NCI-H1417 (cell line): ENCODE measurements around the gene SORCS2.

ENCODE experiments used
- DNase-seq, 3 experiments: peaks; one replicate each; lab custom pipeline; 2025; lab: John Stamatoyannopoulos, UW

SORCS2 gene

GRCh38 chr4:7474320-7474719, 282.0 kb downstream of the SORCS2 start:
- DNase-seq: no peak

DNA sequence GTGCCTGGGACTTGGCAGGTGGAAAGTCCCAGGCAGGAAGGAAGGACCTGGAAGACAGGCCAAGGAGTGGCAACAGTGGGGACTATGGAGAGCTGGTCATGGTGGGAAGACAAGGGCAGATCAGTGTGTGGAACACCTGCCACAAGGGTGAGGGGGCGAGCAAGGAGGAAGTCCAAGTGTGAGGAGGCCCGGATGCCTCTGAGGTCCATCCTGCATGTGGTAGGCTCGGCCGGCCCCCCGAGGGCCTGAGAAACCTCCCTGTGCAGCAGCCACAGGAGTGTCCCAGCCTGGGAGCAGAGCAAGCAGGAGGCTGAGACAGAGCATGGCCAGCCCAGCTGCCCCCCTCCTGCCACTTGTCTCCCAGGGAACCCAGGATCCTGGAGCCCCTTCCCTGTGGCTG, 282.9 kb downstream of the SORCS2 start:
- no peak for DNase-seq

- DNase-seq: no peak
Measured at GRCh38 chr4:7476820-7477219, 284.5 kb downstream of the SORCS2 start.

GRCh38 chr4:7477695-7478094, 285.4 kb downstream of the SORCS2 start:
- no peak for DNase-seq

GRCh38 chr4:7478665-7479064, 286.3 kb downstream of the SORCS2 start:
- no peak for DNase-seq

DNA sequence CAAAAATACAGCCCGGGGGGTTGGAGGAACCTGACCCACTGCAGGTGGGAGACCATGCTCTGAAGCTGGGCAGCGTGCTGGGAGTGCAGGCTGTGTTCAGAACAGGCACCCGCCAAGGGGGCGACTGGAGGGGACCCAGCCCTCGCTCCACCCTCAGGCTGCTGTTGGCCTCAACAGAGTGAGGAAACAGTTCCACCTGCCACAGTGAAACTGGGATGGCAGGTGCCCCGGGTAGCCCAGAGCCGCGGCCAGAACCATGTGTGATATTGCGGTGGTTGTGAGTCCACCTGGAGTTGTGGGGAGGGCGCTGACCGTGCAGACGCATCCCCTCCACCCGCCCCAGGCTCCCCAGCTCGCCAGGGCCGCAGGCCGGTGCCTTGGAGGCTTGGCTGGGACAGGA, 288.1 kb downstream of the SORCS2 start:
- no peak for DNase-seq

GRCh38 chr4:7481227-7481626, 288.9 kb downstream of the SORCS2 start:
- no peak for DNase-seq

GRCh38 chr4:7485096-7485495, 292.8 kb downstream of the SORCS2 start:
- DNase-seq: peak in 2 of 3 experiments; percentile 21 to 27

GRCh38 chr4:7486101-7486500, 293.8 kb downstream of the SORCS2 start:
- DNase-seq: no peak

DNA sequence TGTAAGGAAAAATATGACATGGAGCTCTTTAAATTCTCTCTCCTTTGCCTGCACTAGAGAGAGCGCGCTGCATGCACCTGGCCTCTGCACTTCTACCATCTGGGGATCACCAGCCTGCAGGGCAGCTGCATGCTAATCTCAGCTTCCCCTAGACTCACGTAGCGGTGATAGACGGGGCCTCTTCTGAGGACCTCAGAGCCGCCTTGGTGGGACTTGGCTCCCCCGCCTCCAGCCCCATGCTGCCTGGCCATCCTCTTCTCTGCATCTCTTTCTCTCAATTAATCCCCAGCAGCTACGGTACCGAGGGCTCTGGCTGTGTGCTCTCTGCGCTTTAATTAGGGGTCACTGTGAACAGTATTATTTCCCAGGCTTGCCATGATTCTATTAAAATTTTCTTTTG, 295.2 kb downstream of the SORCS2 start:
- peak; percentile 42 to 77 (median 72) for DNase-seq

GRCh38 chr4:7487998-7488671, 295.8 kb downstream of the SORCS2 start:
- DNase-seq: no peak

- no peak for DNase-seq
Measured at GRCh38 chr4:7491915-7492314, 299.6 kb downstream of the SORCS2 start.

- peak in 2 of 3 experiments; percentile 25 to 55 for DNase-seq
Measured at GRCh38 chr4:7498446-7499200, 306.3 kb downstream of the SORCS2 start.

DNA sequence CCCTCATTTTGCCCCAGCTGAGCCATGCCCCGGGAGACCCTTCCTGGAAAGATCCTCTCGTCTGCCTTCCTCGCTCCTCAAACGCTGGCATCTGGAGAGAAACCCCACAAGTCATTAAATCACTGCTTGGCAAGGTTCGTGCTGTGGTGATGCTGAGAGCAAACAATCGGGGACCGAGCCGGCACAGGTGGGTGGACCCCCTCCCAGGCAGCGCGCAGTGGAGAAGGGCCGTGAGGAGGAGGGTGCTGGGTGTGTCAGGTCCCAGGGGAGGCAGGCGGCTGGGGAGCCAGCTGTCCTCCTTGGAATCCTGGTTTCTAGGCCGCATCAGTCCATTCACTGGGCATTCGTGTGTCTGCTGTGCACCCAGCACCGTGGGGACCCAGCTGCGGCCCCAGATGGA, 307.3 kb downstream of the SORCS2 start:
- DNase-seq: peak in 2 of 3 experiments; percentile 45 to 78

- no peak for DNase-seq
Measured at GRCh38 chr4:7500404-7500803, 308.1 kb downstream of the SORCS2 start.

DNA sequence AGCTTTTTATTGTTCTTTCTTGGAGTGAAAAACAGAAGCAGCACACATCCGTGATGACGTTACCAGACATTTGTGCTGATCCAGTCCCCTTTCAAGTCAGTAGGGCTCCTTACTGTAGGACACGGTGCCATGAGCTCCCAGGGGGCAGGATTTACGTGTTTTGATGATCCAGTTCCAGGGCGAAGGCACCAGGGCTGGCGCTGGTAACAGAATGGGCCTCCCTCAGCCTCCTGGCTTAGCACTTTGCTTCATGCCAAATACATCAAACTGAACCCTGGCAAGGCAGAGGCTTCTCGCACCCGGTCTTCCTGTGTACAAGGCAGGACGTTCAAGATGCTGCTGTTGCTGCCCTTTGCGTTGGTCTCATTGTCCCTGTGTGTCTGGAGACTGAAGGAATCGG, 309.0 kb downstream of the SORCS2 start:
- DNase-seq: no peak

GRCh38 chr4:7501873-7502272, 309.5 kb downstream of the SORCS2 start:
- no peak for DNase-seq

- DNase-seq: peak in 2 of 3 experiments; percentile 14 to 69
Measured at GRCh38 chr4:7503559-7504249, 311.4 kb downstream of the SORCS2 start.

- no peak for DNase-seq
Measured at GRCh38 chr4:7505116-7505900, 313.0 kb downstream of the SORCS2 start.

- DNase-seq: no peak
Measured at GRCh38 chr4:7506119-7506518, 313.8 kb downstream of the SORCS2 start.

- DNase-seq: no peak
Measured at GRCh38 chr4:7506572-7506971, 314.2 kb downstream of the SORCS2 start.

- no peak for DNase-seq
Measured at GRCh38 chr4:7507381-7507780, 315.0 kb downstream of the SORCS2 start.
